HepG2 (cell line): ENCODE measurements around the gene NUTM2A. TPM values are rescaled to one million over a fixed set of nuclear protein-coding genes. Genes with fewer than 3 reads are reported as not detected.
"Not testable (repeated sequence)": the region's sequence is repeated elsewhere in the genome, so short reads cannot be mapped to it uniquely, and the experiment has no call there.

Experiments used
- ATAC-seq: fragments of 200-7000 bp; cut with Tn5 transposase; 3 replicates; pipeline ENCODE4 v1.9.1; 2020; ENCODE audit warnings: mild to moderate bottlenecking, moderate library complexity
- BruUV-seq: library from RNA; stranded (reverse); fragments of 400-500 nt; replicated peaks from 2 replicates; lab custom pipeline; 2021; lab: Mats Ljungman, UMichigan
- CTCF ChIA-PET: fragments of 300-600 bp; formaldehyde crosslinking; extraction: SDS; loops from one replicate; lab custom pipeline; 2021; ENCODE audit warnings: low total read pairs, inconsistent platforms, low intra/inter-chr PET ratio; lab: Yijun Ruan, JAX
- POLR2A ChIA-PET: fragments of 350-600 bp; sonication (Branson Sonifier 250); formaldehyde crosslinking; loops from one replicate; lab custom pipeline; 2020; ENCODE audit warnings: antibody characterized with exemption, inconsistent platforms; lab: Yijun Ruan, JAX
- DNase-seq: peaks from one replicate; pipeline ENCODE4 v3.0.0-alpha.2; 2015; ENCODE audit warnings: low spot score
- FAIRE-seq: peaks from 3 replicates; lab custom pipeline; 2011; peaks lifted over from hg19 to GRCh38; lab: Jason Lieb, UNC
- H2AFZ ChIP-seq: one replicate; pipeline ENCODE4 v1.6.1; 2011; ENCODE audit warnings: low read length, inconsistent platforms
- H3K27ac ChIP-seq: fragments of 300-600 bp; 3 replicates; pipeline ENCODE4 v1.8.0; 2011; ENCODE audit warnings: mixed run types, mild to moderate bottlenecking, mixed read lengths, low read length, inconsistent platforms; ENCODE audit not compliant: insufficient read depth; ENCODE audit errors: extremely low read length
- H3K27me3 ChIP-seq, 2 experiments: fragments of 200-600 bp in 1 of 2; 2 replicates in 1 of 2; 3 replicates in 1 of 2; pipeline versions ENCODE4 v1.6.0 to v1.8.0; 2011; ENCODE audit warnings: low read length in 2 of 2, mild to moderate bottlenecking in 2 of 2, moderate library complexity in 2 of 2, inconsistent platforms in 1 of 2; ENCODE audit not compliant: insufficient read depth in 2 of 2, control insufficient read depth in 1 of 2
- H3K36me3 ChIP-seq, 2 experiments: fragments of 200-600 bp in 1 of 2; replicated peaks in 1 of 2; 2 replicates in 1 of 2; 3 replicates in 1 of 2; pipeline versions ENCODE4 v1.5.1 to v1.8.0; 2011; ENCODE audit warnings: low read length in 2 of 2, inconsistent platforms in 1 of 2; ENCODE audit not compliant: insufficient read depth in 2 of 2, control insufficient read depth in 1 of 2
- H3K4me1 ChIP-seq: 2 replicates; pipeline ENCODE4 v1.5.1; 2012; ENCODE audit warnings: low read length, inconsistent platforms; ENCODE audit not compliant: insufficient read depth
- H3K4me2 ChIP-seq: 2 replicates; pipeline ENCODE4 v1.6.0; 2011; ENCODE audit warnings: low read depth, low read length, inconsistent platforms
- H3K4me3 ChIP-seq, 3 experiments: fragments of 200-600 bp in 1 of 3; sonication (generic), shearing (Covaris generic) in 1 of 3; replicated peaks in 1 of 3; 2 replicates each; pipeline ENCODE4 v1.5.1; 2011 to 2016; ENCODE audit warnings: low read length in 3 of 3, inconsistent platforms in 2 of 3, low read depth in 2 of 3, mild to moderate bottlenecking in 2 of 3, control low read depth in 1 of 3, mixed read lengths in 1 of 3; ENCODE audit not compliant: insufficient read depth in 1 of 3
- H3K79me2 ChIP-seq: one replicate; pipeline ENCODE4 v1.6.1; 2011; ENCODE audit warnings: low read length, inconsistent platforms; ENCODE audit not compliant: insufficient read depth
- H3K9ac ChIP-seq: 2 replicates; pipeline ENCODE4 v1.6.0; 2011; ENCODE audit warnings: mild to moderate bottlenecking, low read depth, low read length, inconsistent platforms; ENCODE audit not compliant: insufficient read depth
- H3K9me3 ChIP-seq: 2 replicates; pipeline ENCODE4 v1.5.1; 2012; ENCODE audit warnings: mild to moderate bottlenecking, low read length
- H4K20me1 ChIP-seq: 2 replicates; pipeline ENCODE4 v1.6.0; 2011; ENCODE audit warnings: inconsistent platforms, mild to moderate bottlenecking, low read length, moderate library complexity; ENCODE audit not compliant: insufficient read depth
- BCL6 ChIP-seq: IDR thresholded peaks from 2 replicates; pipeline ENCODE4 v1.6.1; 2016; ENCODE audit warnings: missing genetic modification reagents, missing compliant biosample characterization
- CEBPG ChIP-seq: IDR thresholded peaks from 2 replicates; pipeline ENCODE4 v1.6.1; 2016
- NR2F6 ChIP-seq, 2 experiments: IDR thresholded peaks; 2 replicates each; pipeline ENCODE4 v1.6.1; 2016; ENCODE audit warnings: antibody characterized with exemption in 1 of 2, mild to moderate bottlenecking in 1 of 2
- ZBTB33 ChIP-seq: sonication (generic); formaldehyde crosslinking; IDR thresholded peaks from 2 replicates; pipeline ENCODE4 v1.4.0; 2020; ENCODE audit warnings: missing genetic modification reagents
- WGBS: methylation state at CpG from one replicate; pipeline ENCODE4 v1.1.6; 2017; ENCODE audit warnings: low lambda C conversion rate; 5-methylcytosine and 5-hydroxymethylcytosine counted together
- in situ Hi-C: cut with HindIII; loops from 2 replicates; pipeline ENCODE4 v1.10.0; 2017; ENCODE audit warnings: low pct_unique_long_range_greater_than_20kb; ENCODE audit not compliant: extremely low pct_ligation_motif_present
- intact Hi-C: fragments of 100-400 bp; cut with micrococcal nuclease; formaldehyde crosslinking; loops from one replicate; pipeline ENCODE4 v1.10.0; 2022; ENCODE audit not compliant: unreplicated experiment
- polyA plus RNA-seq, 8 experiments: library from polyadenylated mRNA; depleted of rRNA in 3 of 8; stranded (reverse) in 7 of 8; unstranded in 1 of 8; fragments of >200 nt; fragmentation: Illumina TruSeq in 4 of 8; extraction: Trizol in 4 of 8; gene quantifications; 2 replicates each; pipeline versions ENCODE4 v1.2.1 to v1.2.3, GENCODE V29; 2011 to 2016; ENCODE audit warnings: low read depth in 4 of 8, missing spikeins in 1 of 8, mixed read lengths in 1 of 8; ENCODE audit not compliant: insufficient read depth in 1 of 8
- total RNA-seq, 5 experiments: library from RNA; depleted of rRNA; stranded (reverse); fragments of >200 nt; fragmentation: Illumina TruSeq; extraction: Trizol; gene quantifications; 2 replicates each; pipeline ENCODE4 v1.2.3, GENCODE V29; 2016; ENCODE audit warnings: low read depth in 1 of 5

NUTM2A gene
- total and polyA plus RNA-seq, 2 of the 13 experiments (the other 11 are each of a cell fraction or from before 2014, with no cell fraction given) = 0.05 to 0.31 TPM

GRCh38 chr10:87177587-87177986, 47.7 kb upstream of the NUTM2A start:
- H3K9ac ChIP-seq; H4K20me1 ChIP-seq; H3K4me3 ChIP-seq; H2AFZ ChIP-seq; CTCF ChIA-PET; BruUV-seq; H3K36me3 ChIP-seq; H3K27me3 ChIP-seq; H3K79me2 ChIP-seq; H3K9me3 ChIP-seq; H3K4me2 ChIP-seq; DNase-seq; in situ Hi-C loops; FAIRE-seq; intact Hi-C loops; TF ChIP-seq NR2F6 (CRISPR knock-in tag; IDR thresholded peaks at IDR 0.05): not testable (repeated sequence)
- POLR2A ChIA-PET = interaction anchor here (0.7 kb wide), 1 partner anchor 105 kb away, joined by 3 read pairs; no protein-coding TSS in a partner anchor
- ATAC-seq = peak; percentile 51; the same call in 2 of the 3 replicates
- 21% methylated on average over 2 of the region's 3 CpGs for WGBS
- H3K4me1 ChIP-seq = peaks cover 19% of the 10 kb centered on the region
- TF ChIP-seq BCL6 (CRISPR knock-in tag) (peak; percentile 42; the same call in 1 of the 2 replicates), NR2F6 (IDR thresholded peaks at IDR 0.05) (peak; percentile 12; the same call in 1 of the 2 replicates), ZBTB33 (CRISPR knock-in tag) (0 out of 2 replicates have a peak, but pooled peaks have one; percentile 38)
- peak overlapping the region; percentile 44 for H3K27ac ChIP-seq

- FAIRE-seq, ATAC-seq, H3K4me1 ChIP-seq, H3K9ac ChIP-seq, H3K27ac ChIP-seq, H3K4me3 ChIP-seq, H3K4me2 ChIP-seq, POLR2A ChIA-PET, intact Hi-C loops, in situ Hi-C loops, H3K36me3 ChIP-seq, H4K20me1 ChIP-seq, H3K9me3 ChIP-seq, CTCF ChIA-PET, H3K79me2 ChIP-seq, BruUV-seq, DNase-seq, H3K27me3 ChIP-seq, H2AFZ ChIP-seq: not testable (repeated sequence)
- 0 out of 2 replicates have a peak, but pooled peaks have one; percentile 16 for TF ChIP-seq CEBPG
- 95% methylated on average over 6 of the region's 6 CpGs for WGBS
These were observed 40.8 kb upstream of the NUTM2A start for GRCh38 chr10:87184421-87184820.

DNA sequence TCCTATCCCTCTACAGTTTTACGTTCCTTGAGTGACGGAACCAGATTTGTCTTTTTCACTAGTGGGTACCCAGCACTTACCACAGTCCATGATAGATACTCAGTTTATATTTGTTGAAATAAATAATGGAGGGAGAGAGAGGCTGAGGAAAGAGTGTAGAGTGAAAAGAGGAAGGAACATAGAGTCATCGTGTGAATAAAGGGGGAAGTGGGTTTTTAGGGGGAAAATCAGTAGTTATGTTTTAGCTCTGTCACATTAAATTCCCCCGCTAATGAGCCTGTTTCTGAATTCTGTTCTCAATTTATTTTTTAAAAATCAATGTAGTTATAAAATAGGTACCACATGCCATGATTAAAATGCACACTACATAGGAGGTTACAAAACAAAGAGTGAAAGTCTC, 39.2 kb upstream of the NUTM2A start:
- 100% methylated on average over 4 of the region's 4 CpGs for WGBS
- H3K4me3 ChIP-seq, H3K9ac ChIP-seq, DNase-seq, H2AFZ ChIP-seq, FAIRE-seq, H3K79me2 ChIP-seq, H3K9me3 ChIP-seq, H3K27me3 ChIP-seq, in situ Hi-C loops, H3K4me1 ChIP-seq, H3K36me3 ChIP-seq, H3K4me2 ChIP-seq, H3K27ac ChIP-seq, CTCF ChIA-PET, POLR2A ChIA-PET, ATAC-seq, BruUV-seq, intact Hi-C loops, H4K20me1 ChIP-seq: not testable (repeated sequence)
